ENCODE results near the gene TLE2. TPM values are rescaled to one million over a fixed set of nuclear protein-coding genes. Genes with fewer than 3 reads are reported as not detected.
A peak's percentile ranks its signal among the peaks of the same experiment; 100 is the strongest.

The TLE2 gene
- 10 to 100 TPM in 3 of 4 donors, 1 to 10 TPM in 1; 4.6 to 45.2 (median 29.2) TPM for total RNA-seq

DNA sequence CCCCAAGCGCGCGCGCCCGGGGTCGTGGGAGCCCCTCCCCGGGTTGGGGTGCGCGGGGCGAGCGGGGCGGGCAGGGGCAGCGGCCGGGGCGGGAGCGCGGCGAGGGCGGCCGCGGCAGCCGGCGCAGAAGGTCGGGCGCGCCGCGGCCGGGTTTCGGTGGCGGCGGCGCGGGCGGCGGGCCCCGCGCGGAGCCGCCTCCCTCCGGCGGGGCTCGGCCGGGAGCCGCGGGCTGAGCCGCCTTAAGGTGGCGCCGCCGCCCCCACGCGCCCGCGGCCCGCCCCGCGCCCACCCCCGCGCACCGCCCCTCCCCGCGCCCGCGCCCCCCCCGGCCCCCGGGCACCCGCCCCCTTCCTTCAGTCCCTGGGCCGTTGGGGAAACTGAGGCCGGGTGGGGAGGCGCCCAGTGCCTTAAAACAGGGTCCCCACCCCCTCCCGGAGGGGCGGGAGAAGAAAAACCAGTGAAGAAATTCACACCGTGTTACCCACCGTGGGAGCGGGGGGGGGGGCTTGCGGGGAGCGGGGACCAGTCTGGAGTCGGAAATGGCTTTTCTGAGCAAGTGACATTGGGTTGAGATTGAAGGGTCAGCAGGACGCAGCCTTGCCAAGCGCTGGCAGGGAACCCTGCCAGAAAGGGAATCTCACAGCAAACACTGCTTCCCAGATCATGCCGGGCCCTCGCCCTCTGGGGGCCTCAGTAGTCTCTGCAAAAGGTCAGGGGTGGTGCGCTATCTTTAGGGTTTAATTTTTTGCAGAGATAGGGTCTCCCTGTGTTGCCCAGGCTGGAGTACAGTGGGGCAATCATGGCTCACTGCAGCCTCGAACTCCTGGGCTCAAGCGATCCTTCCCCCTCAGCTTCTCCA, at the start of gene TLE2:
Gene TLE2 (minus strand): TSS at position 216 of the 859 bp plus-strand sequence. CDS start 376 bp downstream, outside the sequence.
- peak in 1 of 3 donors; percentile 43 for DNase-seq
- no peaks in the 10 kb centered on the region for H3K27me3 ChIP-seq
- no peak for TF ChIP-seq POLR2A (IDR thresholded peaks at IDR 0.05)
- TF ChIP-seq CTCF (IDR thresholded peaks at IDR 0.05), result no peak
- H3K9me3 ChIP-seq, result no peaks in the 10 kb centered on the region
- peaks cover 0 to 24% (median 7%) of the 10 kb centered on the region in 4 donors for H3K4me1 ChIP-seq
- peak within 1 kb of the TSS in 3 of 4 donors; percentile 1 to 31 (median 12) for H3K27ac ChIP-seq
- no peaks in the 10 kb centered on the region for H3K36me3 ChIP-seq
- H3K4me3 ChIP-seq, result peak within 1 kb of the TSS; percentile 38 to 67 (median 58)

- Histone ChIP-seq H3K36me3 (no peaks in the 10 kb centered on the region), H3K9me3 (no peaks in the 10 kb centered on the region), H3K27me3 (no peaks in the 10 kb centered on the region), H3K4me3 (peak overlapping the region in 1 of 4 donors; percentile 15), H3K4me1 (peaks cover 0 to 21% (median 0%) of the 10 kb centered on the region in 4 donors), H3K27ac (no peak overlapping the region)
- peak; percentile 62 to 86 (median 80) for DNase-seq
- TF ChIP-seq CTCF (IDR thresholded peaks at IDR 0.05) (peak; percentile 91 to 98 (median 94)), POLR2A (IDR thresholded peaks at IDR 0.05) (no peak)
Measured at GRCh38 chr19:3075605-3076431, 46.7 kb upstream of the TLE2 start.

- Histone ChIP-seq H3K9me3 (no peaks in the 10 kb centered on the region), H3K4me3 (no peak overlapping the region), H3K27me3 (no peaks in the 10 kb centered on the region), H3K4me1 (peaks cover 0 to 8% (median 0%) of the 10 kb centered on the region in 4 donors), H3K36me3 (no peaks in the 10 kb centered on the region), H3K27ac (no peak overlapping the region)
- TF ChIP-seq POLR2A (IDR thresholded peaks at IDR 0.05) (no peak), CTCF (IDR thresholded peaks at IDR 0.05) (peak in 2 of 6 experiments; percentile 3 to 16)
- peak in 1 of 3 donors; percentile 57 for DNase-seq
Measured at GRCh38 chr19:3073931-3074595, 45.0 kb upstream of the TLE2 start.

- TF ChIP-seq CTCF (IDR thresholded peaks at IDR 0.05) (no peak), POLR2A (IDR thresholded peaks at IDR 0.05) (no peak)
- Histone ChIP-seq H3K4me1 (peaks cover 0 to 8% (median 0%) of the 10 kb centered on the region in 4 donors), H3K27me3 (no peaks in the 10 kb centered on the region), H3K4me3 (no peak overlapping the region), H3K27ac (no peak overlapping the region), H3K9me3 (no peaks in the 10 kb centered on the region), H3K36me3 (no peaks in the 10 kb centered on the region)
- DNase-seq, result peak in 1 of 3 donors; percentile 63
Measured at GRCh38 chr19:3073159-3073563, 44.1 kb upstream of the TLE2 start.

DNA sequence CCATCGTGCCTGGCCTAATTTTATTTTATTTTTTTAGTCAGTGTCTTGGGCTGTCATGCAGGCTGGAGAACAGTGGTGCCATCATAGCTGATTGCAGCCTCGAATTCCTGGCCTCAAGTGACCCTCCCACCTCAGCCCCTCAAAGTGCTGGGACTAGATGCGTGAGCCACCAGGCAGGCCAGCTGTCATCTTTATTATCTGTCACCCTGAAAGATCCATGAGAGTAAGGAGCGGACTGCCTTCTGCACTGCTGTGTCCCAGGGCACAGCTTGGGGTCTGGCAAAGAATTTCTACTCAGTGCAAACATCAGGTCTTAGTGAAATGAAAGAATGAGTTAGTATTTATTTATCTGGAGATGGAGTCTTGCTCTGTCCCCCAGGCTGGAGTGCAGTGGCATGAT, 42.7 kb upstream of the TLE2 start:
- Histone ChIP-seq H3K27me3 (no peaks in the 10 kb centered on the region), H3K9me3 (no peaks in the 10 kb centered on the region), H3K4me3 (no peak overlapping the region), H3K4me1 (peaks cover 0 to 8% (median 0%) of the 10 kb centered on the region in 4 donors), H3K36me3 (no peaks in the 10 kb centered on the region), H3K27ac (no peak overlapping the region)
- no peak for TF ChIP-seq POLR2A (IDR thresholded peaks at IDR 0.05)
- no peak for DNase-seq
